GM12878 (cell line): ENCODE data around the gene ACADVL. TPM values are rescaled to one million over a fixed set of nuclear protein-coding genes. Genes with fewer than 3 reads are reported as not detected.

ENCODE experiments used
- ATAC-seq: fragments of 200-7000 bp; cut with Tn5 transposase; 3 replicates; pipeline ENCODE4 v1.9.1; 2020; ENCODE audit warnings: mild to moderate bottlenecking, moderate library complexity
- BruUV-seq: library from RNA; stranded (reverse); fragments of 400-500 nt; replicated peaks from 2 replicates; lab custom pipeline; 2021; lab: Mats Ljungman, UMichigan
- CTCF ChIA-PET: fragments of 300-600 bp; sonication (Branson Sonifier 250); formaldehyde crosslinking; extraction: SDS; loops from one replicate; lab custom pipeline; 2021; ENCODE audit warnings: inconsistent platforms; lab: Yijun Ruan, JAX
- POLR2A ChIA-PET: fragments of 350-600 bp; formaldehyde crosslinking; extraction: SDS; loops from one replicate; lab custom pipeline; 2021; ENCODE audit warnings: inconsistent platforms; lab: Charles Lee
- RAD21 ChIA-PET: fragments of 300-600 bp; sonication (Branson Sonifier 250); formaldehyde crosslinking; loops from one replicate; lab custom pipeline; 2023; ENCODE audit warnings: antibody characterized with exemption; ENCODE audit not compliant: unreplicated experiment; lab: Charles Lee
- SMC1A ChIA-PET: fragments of 300-600 bp; sonication (Branson Sonifier 250); formaldehyde crosslinking; loops from one replicate; lab custom pipeline; 2023; ENCODE audit not compliant: unreplicated experiment, uncharacterized antibody; lab: Charles Lee
- DNase-seq: peaks from one replicate; pipeline ENCODE4 v3.0.0-alpha.2; 2011; ENCODE audit warnings: low read depth, low spot score
- FAIRE-seq: peaks from 3 replicates; lab custom pipeline; 2011; peaks lifted over from hg19 to GRCh38; lab: Jason Lieb, UNC
- H2AFZ ChIP-seq: 2 replicates; pipeline ENCODE4 v1.6.0; 2011; ENCODE audit warnings: low read depth, low read length, control low read depth; ENCODE audit not compliant: control insufficient read depth
- H3K27ac ChIP-seq: 2 replicates; pipeline ENCODE4 v1.5.1; 2011; ENCODE audit warnings: control low read depth; ENCODE audit not compliant: control insufficient read depth, insufficient read depth
- H3K27me3 ChIP-seq, 2 experiments: replicated peaks in 1 of 2; 2 replicates each; pipeline versions ENCODE4 v1.6.0 to v1.6.1; 2011; ENCODE audit warnings: low read length in 1 of 2; ENCODE audit not compliant: control insufficient read depth in 2 of 2, insufficient read depth in 2 of 2
- H3K36me3 ChIP-seq, 2 experiments: 2 replicates each; pipeline ENCODE4 v1.5.1; 2011; ENCODE audit warnings: low read length in 1 of 2; ENCODE audit not compliant: control insufficient read depth in 2 of 2, insufficient read depth in 2 of 2
- H3K4me1 ChIP-seq: 2 replicates; pipeline ENCODE4 v1.6.1; 2011; ENCODE audit warnings: mild to moderate bottlenecking, low read length, moderate library complexity, mixed read lengths; ENCODE audit not compliant: control insufficient read depth, insufficient read depth
- H3K4me2 ChIP-seq: 2 replicates; pipeline ENCODE4 v1.6.0; 2011; ENCODE audit warnings: control low read depth; ENCODE audit not compliant: control insufficient read depth, insufficient read depth
- H3K4me3 ChIP-seq: fragments of 200-600 bp; sonication (generic); 2 replicates; pipeline ENCODE4 v1.5.1; 2016
- H3K79me2 ChIP-seq: 2 replicates; pipeline ENCODE4 v1.6.0; 2011; ENCODE audit warnings: low read length; ENCODE audit not compliant: control insufficient read depth, insufficient read depth
- H3K9ac ChIP-seq: 2 replicates; pipeline ENCODE4 v1.8.0; 2011; ENCODE audit warnings: low read length, control low read depth, mixed read lengths; ENCODE audit not compliant: control insufficient read depth, insufficient read depth
- H3K9me3 ChIP-seq: replicated peaks from 3 replicates; pipeline ENCODE4 v1.5.1; 2011; ENCODE audit warnings: mild to moderate bottlenecking, low read length; ENCODE audit not compliant: control insufficient read depth, insufficient read depth
- H4K20me1 ChIP-seq: 2 replicates; pipeline ENCODE4 v1.6.0; 2011; ENCODE audit not compliant: control insufficient read depth, insufficient read depth
- JUND ChIP-seq: IDR thresholded peaks from 2 replicates; pipeline ENCODE4 v1.6.1; 2012; ENCODE audit warnings: low read depth, mild to moderate bottlenecking, low read length, improper control_type of control experiment, moderate library complexity
- POLR2A ChIP-seq: IDR thresholded peaks from 2 replicates; pipeline ENCODE4 v1.6.1; 2011; ENCODE audit warnings: low read depth, mild to moderate bottlenecking, low read length
- RB1 ChIP-seq: fragments of 450-650 bp; formaldehyde crosslinking; IDR thresholded peaks from 2 replicates; pipeline ENCODE4 v1.6.1; 2017; ENCODE audit warnings: mild to moderate bottlenecking, borderline replicate concordance
- RCOR1 ChIP-seq: conservative IDR thresholded peaks from 2 replicates; pipeline ENCODE4 v1.6.1; 2012; ENCODE audit warnings: low read depth, low read length, improper control_type of control experiment
- SIN3A ChIP-seq: IDR thresholded peaks from 2 replicates; pipeline ENCODE4 v1.6.1; 2012; ENCODE audit warnings: low read depth, low read length, improper control_type of control experiment
- SUZ12 ChIP-seq: fragments of 200-600 bp; sonication (generic); IDR thresholded peaks from one replicate; pipeline ENCODE4 v1.6.1; 2018; ENCODE audit warnings: antibody characterized with exemption, mild to moderate bottlenecking; ENCODE audit not compliant: unreplicated experiment
- ZNF24 ChIP-seq: fragments of 450-650 bp; IDR thresholded peaks from 2 replicates; pipeline ENCODE4 v1.6.1; 2017; ENCODE audit warnings: antibody characterized with exemption, mild to moderate bottlenecking
- WGBS: methylation state at CpG from one replicate; pipeline ENCODE4 v1.1.6; 2016; ENCODE audit warnings: low lambda C conversion rate; ENCODE audit not compliant: insufficient replicate concordance, insufficient coverage; ENCODE audit errors: missing lambda C conversion rate; 5-methylcytosine and 5-hydroxymethylcytosine counted together
- in situ Hi-C: fragments of 300-500 bp; cut with MboI; formaldehyde crosslinking; loops from 9 replicates; pipeline ENCODE4 v1.14.3; 2018; ENCODE audit warnings: mixed read lengths
- intact Hi-C: fragments of 100-400 bp; cut with micrococcal nuclease; formaldehyde crosslinking; loops from one replicate; pipeline ENCODE4 v1.14.2; 2022; ENCODE audit not compliant: unreplicated experiment
- polyA plus RNA-seq, 11 experiments: library from polyadenylated mRNA; depleted of rRNA in 4 of 11; unstranded in 6 of 11; stranded (reverse) in 5 of 11; fragments of >200 nt; fragmentation: Nextera tagmentation in 4 of 11; fragmentation: Illumina TruSeq in 1 of 11; extraction: Ambion mirVana in 4 of 11; extraction: Trizol in 1 of 11; gene quantifications; 1 replicate in 1 of 11; 2 replicates in 10 of 11; pipeline versions ENCODE4 v1.2.1 to v1.2.3, GENCODE V29; 2011 to 2016; ENCODE audit warnings: inconsistent platforms in 2 of 11, missing spikeins in 2 of 11, low read depth in 1 of 11
- total RNA-seq, 4 experiments: library from RNA; depleted of rRNA in 3 of 4; stranded (reverse); fragments of >200 nt in 3 of 4; fragmentation: Illumina TruSeq in 1 of 4; extraction: Trizol in 1 of 4; gene quantifications; 2 replicates each; pipeline versions ENCODE4 v1.2.1 to v1.2.3, GENCODE V29; 2013 to 2021
- TF ChIP-seq, protein P1 (sequence below): fragments of 450-650 bp; formaldehyde crosslinking; IDR thresholded peaks from 2 replicates; pipeline ENCODE4 v1.4.0; 2022; ENCODE audit warnings: mild to moderate bottlenecking, moderate library complexity

The ACADVL gene
- total and polyA plus RNA-seq, 10 of the 15 experiments (the other 5 are each of a cell fraction or from before 2014, with no cell fraction given): 25.4 to 232 (median 180) TPM

- H3K27me3 ChIP-seq: peaks cover 3 to 5% of the 10 kb centered on the region in 2 experiments; a peak in 2 of 4 replicates
- DNase-seq (no peak), FAIRE-seq (no peak), ATAC-seq (no peak)
- TF ChIP-seq POLR2A (no peak), SUZ12 (peak; percentile 14)
- 28% methylated on average over 47 of the region's 64 CpGs for WGBS
- peaks cover 17% of the 10 kb centered on the region for H3K4me1 ChIP-seq
- in situ Hi-C loops (no loop called here), intact Hi-C loops (no loop called here)
- H4K20me1 ChIP-seq: no peaks in the 10 kb centered on the region
- peaks cover 0 to 3% of the 10 kb centered on the region in 2 experiments; a peak in 1 of 4 replicates for H3K36me3 ChIP-seq
- peak within 1 kb of the TSS; percentile 43 for H3K9ac ChIP-seq
- peak within 1 kb of the TSS; percentile 64 for H3K4me3 ChIP-seq
- no peaks in the 10 kb centered on the region for H3K79me2 ChIP-seq
- no TSS peak for BruUV-seq
- H3K9me3 ChIP-seq: no peaks in the 10 kb centered on the region
- ChIA-PET SMC1A (no interaction called here), POLR2A (no interaction called here), RAD21 (no interaction called here), CTCF (no interaction called here)
- no peak within 1 kb of the TSS for H3K27ac ChIP-seq
- H3K4me2 ChIP-seq: peak within 1 kb of the TSS; percentile 86
- peak within 1 kb of the TSS; percentile 65 for H2AFZ ChIP-seq
These were observed 42.6 kb downstream of the ACADVL start, which contains the start of gene CLDN7 for GRCh38 chr17:7262192-7262934. CLDN7 (minus strand) TSS chr17:7262478; CDS start chr17:7262043, 435 bp downstream.

- Histone ChIP-seq H3K4me2 (peak overlapping the region; percentile 69), H3K4me3 (no peak overlapping the region), H2AFZ (peak overlapping the region; percentile 51), H3K27ac (no peak overlapping the region), H4K20me1 (no peaks in the 10 kb centered on the region), H3K27me3 (peaks cover 3 to 5% of the 10 kb centered on the region in 2 experiments; a peak in 2 of 4 replicates), H3K79me2 (no peaks in the 10 kb centered on the region), H3K9ac (no peak overlapping the region), H3K4me1 (peaks cover 17% of the 10 kb centered on the region), H3K36me3 (no peaks in the 10 kb centered on the region; a peak in 1 of 4 replicates), H3K9me3 (no peaks in the 10 kb centered on the region)
- ChIA-PET POLR2A (interaction anchor here (0.6 to 0.7 kb wide), 2 partner anchors 67 to 99 kb away, joined by 3 to 6 read pairs; no protein-coding TSS in a partner anchor), CTCF (interaction anchor here (1.1 kb wide), 1 partner anchor 42 kb away, joined by 4 read pairs; no protein-coding TSS in a partner anchor), SMC1A (interaction anchor here (0.8 kb wide), 1 partner anchor 9 kb away, joined by 6 read pairs; no protein-coding TSS in a partner anchor), RAD21 (no interaction called here)
- peak; percentile 32 for ATAC-seq
- TF ChIP-seq ZNF24 (no peak), JUND (no peak), SUZ12 (peak; percentile 39), SIN3A (no peak), RCOR1 (no peak), RB1 (no peak)
- TF ChIP-seq, protein P1, sequence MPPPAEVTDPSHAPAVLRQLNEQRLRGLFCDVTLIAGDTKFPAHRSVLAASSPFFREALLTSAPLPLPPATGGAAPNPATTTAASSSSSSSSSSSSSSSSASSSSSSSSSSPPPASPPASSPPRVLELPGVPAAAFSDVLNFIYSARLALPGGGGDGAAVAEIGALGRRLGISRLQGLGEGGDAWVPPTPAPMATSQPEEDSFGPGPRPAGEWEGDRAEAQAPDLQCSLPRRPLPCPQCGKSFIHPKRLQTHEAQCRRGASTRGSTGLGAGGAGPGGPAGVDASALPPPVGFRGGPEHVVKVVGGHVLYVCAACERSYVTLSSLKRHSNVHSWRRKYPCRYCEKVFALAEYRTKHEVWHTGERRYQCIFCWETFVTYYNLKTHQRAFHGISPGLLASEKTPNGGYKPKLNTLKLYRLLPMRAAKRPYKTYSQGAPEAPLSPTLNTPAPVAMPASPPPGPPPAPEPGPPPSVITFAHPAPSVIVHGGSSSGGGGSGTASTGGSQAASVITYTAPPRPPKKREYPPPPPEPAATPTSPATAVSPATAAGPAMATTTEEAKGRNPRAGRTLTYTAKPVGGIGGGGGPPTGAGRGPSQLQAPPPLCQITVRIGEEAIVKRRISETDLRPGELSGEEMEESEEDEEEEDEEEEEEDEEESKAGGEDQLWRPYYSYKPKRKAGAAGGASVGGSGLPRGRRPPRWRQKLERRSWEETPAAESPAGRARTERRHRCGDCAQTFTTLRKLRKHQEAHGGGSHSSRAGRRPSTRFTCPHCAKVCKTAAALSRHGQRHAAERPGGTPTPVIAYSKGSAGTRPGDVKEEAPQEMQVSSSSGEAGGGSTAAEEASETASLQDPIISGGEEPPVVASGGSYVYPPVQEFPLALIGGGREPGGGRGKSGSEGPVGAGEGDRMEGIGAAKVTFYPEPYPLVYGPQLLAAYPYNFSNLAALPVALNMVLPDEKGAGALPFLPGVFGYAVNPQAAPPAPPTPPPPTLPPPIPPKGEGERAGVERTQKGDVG: no peak
- no peak for DNase-seq
- 4% methylated on average over 26 of the region's 26 CpGs for WGBS
- intact Hi-C loops: no loop called here
- no TSS peak for BruUV-seq
- no peak for FAIRE-seq
- in situ Hi-C loops: no loop called here
These were observed 43.4 kb downstream of the ACADVL start for GRCh38 chr17:7262935-7263800.
